Spleen (tissue), 7 donors: ENCODE measurements around the gene OTOG.

ENCODE experiments used
- CTCF ChIP-seq, 11 experiments: fragments of 200-600 bp in 7 of 11; fragments of 450-650 bp in 4 of 11; sonication (generic) in 4 of 11; IDR thresholded peaks in 8 of 11; conservative IDR thresholded peaks in 3 of 11; 1 replicate in 7 of 11; 2 replicates in 4 of 11; pipeline versions ENCODE4 v1.4.0 to v1.8.0; 2016 to 2021; ENCODE audit warnings: antibody characterized with exemption in 11 of 11, inconsistent platforms in 4 of 11, mild to moderate bottlenecking in 1 of 11
- POLR2A ChIP-seq, 3 donors: fragments of 450-650 bp; IDR thresholded peaks; one replicate each; pipeline ENCODE4 v1.5.1; 2017; ENCODE audit warnings: antibody characterized with exemption in 3 of 3, mild to moderate bottlenecking in 1 of 3
- donor health status: DM: no; HTN: no; CAD: no; lungs with moderate emphysema.
- donor health status: DM: no; HTN: no; CAD: no.
- donor health status: DM: no; HTN: no; CAD: no.

DNA sequence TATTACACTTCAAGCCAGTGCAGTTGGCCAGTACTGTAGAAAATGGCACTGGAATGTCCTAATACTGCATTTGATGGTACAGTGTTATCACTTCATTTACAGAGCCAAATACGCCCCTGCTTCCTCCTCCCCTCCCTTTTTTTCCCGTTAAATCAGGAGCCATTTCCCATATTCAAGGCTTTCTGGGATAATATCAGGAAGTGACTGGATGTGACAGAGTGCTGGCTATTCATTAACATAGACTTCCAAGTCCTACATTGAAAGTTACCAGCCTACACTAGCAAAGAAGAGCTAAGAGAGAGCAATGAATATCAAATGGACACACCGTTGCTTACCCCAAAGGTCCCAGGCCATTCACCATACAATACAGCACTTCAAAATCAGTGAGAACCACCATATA lies 38.3 kb upstream of the OTOG start:
- TF ChIP-seq CTCF (IDR thresholded peaks at IDR 0.05 in 8 of 11, conservative IDR thresholded peaks at IDR 0.05 in 3 of 11) (no peak), POLR2A (IDR thresholded peaks at IDR 0.05) (no peak)
